HG03457 (cell line): ENCODE results near the gene PCSK5.
"Not testable (repeated sequence)": the region's sequence is repeated elsewhere in the genome, so short reads cannot be mapped to it uniquely, and the experiment has no call there.

Experiments
- ATAC-seq: cut with Tn5 transposase; IDR thresholded peaks from one replicate; pipeline ENCODE4 v1.9.1; 2021; ENCODE audit warnings: moderate number of reproducible peaks; ENCODE audit not compliant: unreplicated experiment

PCSK5 gene

GRCh38 chr9:76044266-76044819, 153.9 kb downstream of the PCSK5 start:
- ATAC-seq: no peak

- no peak for ATAC-seq
Observed at GRCh38 chr9:76045221-76045620, 154.7 kb downstream of the PCSK5 start.

- ATAC-seq: no peak
Observed at GRCh38 chr9:76049341-76049740, 158.9 kb downstream of the PCSK5 start.

GRCh38 chr9:76067696-76068095, 177.2 kb downstream of the PCSK5 start:
- no peak for ATAC-seq

- ATAC-seq: no peak
Observed at GRCh38 chr9:76077537-76077936, 187.1 kb downstream of the PCSK5 start.

DNA sequence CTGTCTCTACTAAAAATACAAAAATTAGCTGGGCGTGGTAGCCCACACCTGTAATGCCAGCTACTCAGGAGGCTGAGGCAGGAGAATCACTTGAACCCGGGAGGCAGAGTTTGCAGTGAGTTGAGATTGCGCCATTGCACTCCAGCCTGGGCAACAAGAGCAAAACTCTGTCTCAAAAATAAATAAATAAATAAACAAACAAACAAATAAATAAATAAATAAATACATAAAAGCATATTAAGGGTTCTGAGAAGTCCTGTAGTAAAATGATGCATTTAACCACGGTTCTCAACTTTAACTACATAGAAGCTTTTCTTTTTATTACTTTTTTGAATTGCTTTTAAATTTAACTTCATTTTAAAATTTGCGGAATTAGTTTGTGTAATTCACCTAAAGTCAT, 190.8 kb downstream of the PCSK5 start:
- ATAC-seq: not testable (repeated sequence)

DNA sequence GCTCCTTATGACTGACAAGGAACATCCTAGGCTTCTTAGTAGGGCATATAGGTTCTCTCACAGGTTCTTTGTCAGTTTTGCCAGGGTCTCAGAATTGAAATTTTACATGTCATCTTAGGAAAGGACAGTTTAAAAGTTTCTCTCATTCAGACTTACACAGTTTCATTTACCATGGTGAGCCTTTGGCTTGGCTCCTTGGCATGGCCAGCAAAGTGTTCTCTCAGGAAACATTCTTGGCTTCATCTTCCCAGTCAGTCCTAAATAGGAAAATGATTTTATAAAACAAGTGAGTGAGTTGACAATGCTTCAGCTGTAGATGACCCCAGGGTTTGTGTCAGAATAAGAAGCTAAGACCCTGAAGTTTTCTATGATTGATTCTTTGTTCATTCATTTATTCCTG, 191.6 kb downstream of the PCSK5 start:
- ATAC-seq: no peak

DNA sequence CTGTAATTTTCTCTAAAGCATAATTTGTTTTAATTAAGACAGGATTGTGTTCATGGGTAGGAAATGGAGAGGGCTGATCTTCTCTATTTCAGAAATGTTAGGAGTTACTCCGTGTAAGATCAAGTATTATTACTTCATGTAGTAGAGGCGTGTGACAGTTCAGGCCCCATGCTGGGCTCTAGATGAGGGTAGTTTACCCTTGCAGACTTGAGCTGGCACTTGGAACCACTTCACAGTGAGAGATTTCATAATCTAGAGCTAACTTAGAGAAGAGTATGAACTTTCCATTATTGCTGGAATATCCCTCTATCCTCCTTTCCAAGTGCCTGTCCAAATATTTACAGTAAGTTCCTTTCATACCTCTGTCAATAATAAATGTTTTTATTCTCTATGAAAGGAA, 195.1 kb downstream of the PCSK5 start:
- ATAC-seq: no peak

GRCh38 chr9:76086539-76086938, 196.1 kb downstream of the PCSK5 start:
- no peak for ATAC-seq

GRCh38 chr9:76087976-76088375, 197.5 kb downstream of the PCSK5 start:
- no peak for ATAC-seq

GRCh38 chr9:76090330-76090729, 199.9 kb downstream of the PCSK5 start:
- ATAC-seq: no peak

- ATAC-seq: no peak
Observed at GRCh38 chr9:76090909-76091308, 200.4 kb downstream of the PCSK5 start.

DNA sequence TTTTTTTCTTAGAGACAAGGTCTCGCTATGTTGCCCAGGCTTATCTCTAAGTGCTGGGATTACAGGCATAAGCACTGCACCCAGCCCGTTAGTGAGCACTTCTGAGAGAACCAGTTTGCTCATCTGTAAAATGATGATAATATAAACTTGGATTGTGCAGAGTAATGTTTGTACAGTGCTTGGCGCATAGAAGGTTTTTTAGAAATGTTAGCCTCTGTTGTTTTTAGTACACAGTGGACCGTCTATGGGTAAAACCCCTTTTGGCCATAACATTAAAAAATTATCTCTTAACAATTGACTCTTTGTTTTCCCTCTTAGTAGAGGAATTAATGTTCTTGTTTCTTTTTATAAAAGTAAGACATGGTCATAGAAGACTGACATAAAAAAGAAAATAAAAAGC, 202.1 kb downstream of the PCSK5 start:
- ATAC-seq: no peak

DNA sequence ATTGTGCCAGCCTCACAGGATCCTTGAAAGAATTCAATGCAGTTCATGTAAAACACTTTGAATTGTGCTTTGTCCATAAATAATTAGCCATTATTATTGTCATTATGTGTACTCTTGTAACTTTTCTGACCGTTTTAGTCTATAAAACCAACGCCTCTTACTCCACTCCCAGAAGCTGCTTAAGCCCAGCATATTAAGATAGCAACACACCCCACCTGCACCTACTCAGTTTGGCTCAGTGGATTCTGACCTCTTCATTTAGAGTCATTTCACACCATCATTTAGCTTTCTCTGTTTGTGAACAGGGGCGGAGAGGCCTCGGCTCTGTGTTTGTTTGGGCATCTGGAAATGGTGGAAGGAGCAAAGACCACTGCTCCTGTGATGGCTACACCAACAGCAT, 205.1 kb downstream of the PCSK5 start:
- no peak for ATAC-seq

DNA sequence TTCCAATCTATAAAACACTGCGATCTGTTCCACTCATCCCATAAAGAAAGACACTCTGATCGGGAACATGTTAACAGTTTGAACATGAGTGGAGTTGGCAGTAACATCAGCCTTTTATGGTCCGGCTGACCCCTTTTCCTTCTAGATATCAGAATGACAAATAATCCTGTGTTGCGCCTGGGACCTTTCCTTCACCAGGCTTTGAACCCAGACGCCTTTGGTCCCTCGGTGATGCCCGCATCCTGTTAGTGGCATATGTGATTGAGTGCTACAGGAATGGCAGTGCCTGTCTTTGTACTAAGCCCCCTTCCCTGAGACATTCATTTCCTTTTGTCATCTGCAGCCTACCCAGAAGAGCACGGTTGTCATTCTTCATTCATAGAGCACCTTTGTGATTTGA, 209.0 kb downstream of the PCSK5 start:
- ATAC-seq: no peak

DNA sequence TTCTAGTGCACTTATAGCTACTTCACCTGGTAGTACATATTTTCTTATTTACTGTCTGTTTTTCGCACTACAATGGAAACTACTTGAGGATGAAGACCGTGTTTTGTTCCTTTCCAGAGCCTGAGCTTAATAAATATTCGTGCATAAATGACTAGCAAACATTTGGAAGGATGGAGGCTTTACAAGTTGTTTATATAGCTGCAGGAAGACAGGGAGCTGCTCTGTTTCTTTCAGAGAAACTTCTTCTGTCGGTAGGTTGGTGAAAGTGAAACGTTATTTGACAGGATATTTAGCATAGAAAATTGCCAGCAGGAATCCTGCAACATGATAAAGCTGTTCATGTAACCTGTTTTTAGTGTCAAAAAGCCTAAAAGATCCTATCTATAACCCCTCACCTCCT, 210.6 kb downstream of the PCSK5 start:
- no peak for ATAC-seq

GRCh38 chr9:76101491-76101890, 211.0 kb downstream of the PCSK5 start:
- no peak for ATAC-seq

DNA sequence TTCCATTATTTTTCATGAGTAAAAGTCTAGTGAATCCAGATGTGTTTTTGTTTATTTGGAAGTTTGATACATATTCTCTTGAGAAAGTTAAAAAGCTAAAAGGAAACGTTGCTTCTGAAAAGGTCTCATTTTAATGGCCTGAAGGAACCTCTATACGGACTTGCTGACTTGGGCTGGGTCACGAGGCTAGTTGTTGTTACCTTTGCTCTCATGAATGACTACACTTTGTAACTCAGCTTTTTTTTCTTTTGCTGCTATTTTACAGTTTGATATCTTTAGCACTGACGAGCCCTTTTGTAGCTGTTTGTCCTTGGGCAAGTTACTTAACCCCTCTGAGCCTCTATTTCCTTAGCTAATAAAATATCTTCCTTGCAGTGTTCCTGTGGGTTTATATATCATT, 211.5 kb downstream of the PCSK5 start:
- no peak for ATAC-seq

DNA sequence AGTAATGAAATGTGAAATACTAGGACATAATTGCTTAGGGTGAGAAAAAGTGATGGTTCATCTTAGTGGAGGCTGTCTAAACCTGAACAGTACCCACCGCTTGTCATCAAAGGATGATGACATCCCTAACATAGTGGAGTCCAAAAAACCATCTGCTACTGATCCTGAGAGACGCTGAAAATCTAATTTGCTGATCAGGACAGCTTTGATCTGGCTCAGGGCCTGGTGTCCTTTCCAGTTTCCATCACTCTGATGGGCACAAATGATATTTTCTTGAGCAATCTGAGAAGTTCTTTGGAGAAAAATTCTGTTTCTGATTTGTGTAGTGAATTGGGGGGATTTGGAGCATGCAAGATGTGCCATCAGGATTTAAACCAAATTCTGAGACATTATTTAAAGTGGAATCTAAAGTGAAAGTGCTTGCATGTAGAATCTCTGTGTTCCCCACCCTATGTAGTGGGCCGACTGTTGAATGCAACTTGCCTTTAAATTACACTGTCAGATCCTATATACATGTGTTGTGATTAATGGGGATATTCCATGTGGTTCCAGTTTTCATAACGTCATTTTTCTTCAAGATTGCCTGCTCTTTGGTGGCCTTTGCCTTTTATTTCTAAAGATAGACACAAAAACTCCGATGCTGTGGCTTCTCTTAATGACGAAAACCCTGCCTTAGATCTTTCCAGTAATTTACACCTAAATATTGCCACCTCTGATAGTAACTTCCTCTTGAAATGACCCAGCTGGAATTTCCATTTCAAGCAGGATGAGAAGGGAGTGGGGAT, 213.2 kb downstream of the PCSK5 start:
- no peak for ATAC-seq

DNA sequence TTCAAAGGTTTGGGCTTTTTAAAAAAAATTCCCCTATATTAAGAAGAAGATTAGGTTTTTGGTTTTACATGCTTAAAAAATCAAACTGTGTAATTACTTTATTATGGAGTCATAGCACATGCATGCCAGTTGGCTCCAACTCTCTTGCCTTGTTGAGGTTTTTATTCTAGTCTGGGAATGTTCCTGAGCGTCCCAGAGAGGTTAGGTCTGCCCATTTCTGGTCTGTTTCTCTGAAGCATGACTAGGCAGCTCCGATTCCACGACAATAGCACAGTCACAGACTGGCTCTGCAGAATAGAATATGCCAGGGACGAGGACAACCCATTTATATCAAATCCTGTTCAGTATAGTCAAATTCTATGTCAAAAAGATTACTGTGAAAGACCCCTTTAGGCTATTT, 217.0 kb downstream of the PCSK5 start:
- ATAC-seq: no peak

DNA sequence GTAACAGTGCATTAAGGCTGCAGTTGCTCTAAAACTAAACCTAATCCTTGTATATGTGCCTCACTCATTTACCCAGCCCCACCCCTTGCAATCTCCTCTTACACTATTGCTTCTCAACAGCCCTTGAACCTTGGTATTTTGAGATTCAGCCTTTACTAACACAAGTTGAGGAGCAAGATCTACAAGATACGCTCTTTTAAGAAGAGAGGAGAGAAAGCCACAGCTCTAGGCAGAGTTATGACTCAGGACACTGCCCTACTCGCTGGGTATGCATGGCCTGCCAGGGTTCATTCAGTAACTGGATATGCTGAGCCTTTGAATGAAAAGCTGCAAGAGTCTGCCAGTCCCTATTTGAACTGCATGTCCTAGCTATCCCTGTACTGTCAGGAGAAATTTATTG, 219.5 kb downstream of the PCSK5 start:
- no peak for ATAC-seq

- no peak for ATAC-seq
Observed at GRCh38 chr9:76112151-76112550, 221.7 kb downstream of the PCSK5 start.

GRCh38 chr9:76114144-76114543, 223.7 kb downstream of the PCSK5 start:
- ATAC-seq: no peak
